HEK293 (cell line): ENCODE measurements around the gene ECE1.

Experiments
- BCL11B ChIP-seq: fragments of 450-650 bp; formaldehyde crosslinking; IDR thresholded peaks from 2 replicates; pipeline ENCODE4 v1.5.1; 2016; ENCODE audit warnings: low read depth, missing biosample characterization, missing genetic modification characterization
- EGR2 ChIP-seq: fragments of 450-650 bp; formaldehyde crosslinking; IDR thresholded peaks from 2 replicates; pipeline ENCODE4 v1.5.1; 2016; ENCODE audit warnings: low read depth, missing biosample characterization, missing genetic modification characterization
- KLF10 ChIP-seq: fragments of 450-650 bp; IDR thresholded peaks from 2 replicates; pipeline ENCODE4 v1.5.1; 2018; ENCODE audit warnings: missing biosample characterization, mild to moderate bottlenecking, missing genetic modification characterization
- KLF7 ChIP-seq: fragments of 450-650 bp; formaldehyde crosslinking; IDR thresholded peaks from 2 replicates; pipeline ENCODE4 v1.5.1; 2016; ENCODE audit warnings: missing biosample characterization, missing genetic modification characterization, borderline replicate concordance
- MYNN ChIP-seq: fragments of 450-650 bp; formaldehyde crosslinking; IDR thresholded peaks from 2 replicates; pipeline ENCODE4 v1.5.1; 2016; ENCODE audit warnings: missing biosample characterization, missing genetic modification characterization, borderline replicate concordance
- SP2 ChIP-seq: fragments of 450-650 bp; formaldehyde crosslinking; IDR thresholded peaks from 2 replicates; pipeline ENCODE4 v1.5.1; 2016; ENCODE audit warnings: missing biosample characterization, missing genetic modification characterization
- SP7 ChIP-seq: fragments of 450-650 bp; formaldehyde crosslinking; IDR thresholded peaks from 2 replicates; pipeline ENCODE4 v1.5.1; 2016; ENCODE audit warnings: missing biosample characterization, missing genetic modification characterization
- ZBTB20 ChIP-seq: fragments of 450-650 bp; formaldehyde crosslinking; IDR thresholded peaks from 2 replicates; pipeline ENCODE4 v1.5.1; 2016; ENCODE audit warnings: missing biosample characterization, missing genetic modification characterization
- ZBTB21 ChIP-seq: fragments of 450-650 bp; formaldehyde crosslinking; IDR thresholded peaks from 2 replicates; pipeline ENCODE4 v1.5.1; 2017; ENCODE audit warnings: missing biosample characterization, missing genetic modification characterization
- ZNF114 ChIP-seq: fragments of 450-650 bp; formaldehyde crosslinking; IDR thresholded peaks from 2 replicates; pipeline ENCODE4 v1.5.0; 2017; ENCODE audit warnings: missing biosample characterization, missing genetic modification characterization
- ZNF140 ChIP-seq: fragments of 450-650 bp; formaldehyde crosslinking; IDR thresholded peaks from 2 replicates; pipeline ENCODE4 v1.5.1; 2016; ENCODE audit warnings: missing biosample characterization, missing genetic modification characterization
- ZNF266 ChIP-seq: fragments of 450-650 bp; formaldehyde crosslinking; IDR thresholded peaks from 2 replicates; pipeline ENCODE4 v1.5.1; 2016; ENCODE audit warnings: missing biosample characterization, missing genetic modification characterization, low read depth
- ZNF37A ChIP-seq: fragments of 450-650 bp; IDR thresholded peaks from 2 replicates; pipeline ENCODE4 v1.5.1; 2018; ENCODE audit warnings: missing biosample characterization, missing genetic modification characterization
- ZNF394 ChIP-seq: fragments of 450-650 bp; formaldehyde crosslinking; IDR thresholded peaks from 2 replicates; pipeline ENCODE4 v1.5.1; 2016; ENCODE audit warnings: missing biosample characterization, missing genetic modification characterization, mild to moderate bottlenecking, moderate library complexity, borderline replicate concordance
- ZNF423 ChIP-seq: fragments of 450-650 bp; formaldehyde crosslinking; IDR thresholded peaks from 2 replicates; pipeline ENCODE4 v1.5.1; 2016; ENCODE audit warnings: missing biosample characterization, missing genetic modification characterization
- ZNF426 ChIP-seq: fragments of 450-650 bp; formaldehyde crosslinking; IDR thresholded peaks from 2 replicates; pipeline ENCODE4 v1.5.1; 2017; ENCODE audit warnings: missing biosample characterization, missing genetic modification characterization, mild to moderate bottlenecking, inconsistent platforms, moderate library complexity
- ZNF561 ChIP-seq: fragments of 450-650 bp; IDR thresholded peaks from 2 replicates; pipeline ENCODE4 v1.5.1; 2018; ENCODE audit warnings: missing biosample characterization, missing genetic modification characterization, borderline replicate concordance
- ZNF596 ChIP-seq: fragments of 450-650 bp; IDR thresholded peaks from 2 replicates; pipeline ENCODE4 v1.5.0; 2018; ENCODE audit warnings: missing biosample characterization, mild to moderate bottlenecking, missing genetic modification characterization, moderate library complexity
- ZNF610 ChIP-seq: fragments of 450-650 bp; formaldehyde crosslinking; IDR thresholded peaks from 2 replicates; pipeline ENCODE4 v1.5.1; 2016; ENCODE audit warnings: missing biosample characterization, missing genetic modification characterization, borderline replicate concordance
- ZNF621 ChIP-seq: fragments of 450-650 bp; formaldehyde crosslinking; IDR thresholded peaks from 2 replicates; pipeline ENCODE4 v1.5.1; 2017; ENCODE audit warnings: missing biosample characterization, missing genetic modification characterization
- ZNF624 ChIP-seq: fragments of 450-650 bp; formaldehyde crosslinking; IDR thresholded peaks from 2 replicates; pipeline ENCODE4 v1.5.1; 2017; ENCODE audit warnings: missing biosample characterization, missing genetic modification characterization
- ZNF626 ChIP-seq: fragments of 450-650 bp; sonication (Bioruptor Pico); formaldehyde crosslinking; IDR thresholded peaks from 2 replicates; pipeline ENCODE4 v1.5.1; 2018; ENCODE audit warnings: missing biosample characterization, missing genetic modification characterization, inconsistent platforms
- ZNF76 ChIP-seq: fragments of 450-650 bp; formaldehyde crosslinking; IDR thresholded peaks from 2 replicates; pipeline ENCODE4; 2016; ENCODE audit warnings: low read depth, missing biosample characterization, missing genetic modification characterization, borderline replicate concordance
- ZNF785 ChIP-seq: fragments of 450-650 bp; formaldehyde crosslinking; IDR thresholded peaks from 2 replicates; pipeline ENCODE4 v1.5.1; 2016; ENCODE audit warnings: missing biosample characterization, missing genetic modification characterization
- ZNF791 ChIP-seq: fragments of 450-650 bp; formaldehyde crosslinking; IDR thresholded peaks from 2 replicates; pipeline ENCODE4 v1.5.1; 2016; ENCODE audit warnings: missing biosample characterization, missing genetic modification characterization
- ZSCAN23 ChIP-seq: fragments of 450-650 bp; formaldehyde crosslinking; IDR thresholded peaks from 2 replicates; pipeline ENCODE4 v1.5.1; 2016; ENCODE audit warnings: missing biosample characterization, missing genetic modification characterization
- ZXDB ChIP-seq: fragments of 450-650 bp; formaldehyde crosslinking; IDR thresholded peaks from 2 replicates; pipeline ENCODE4 v1.5.1; 2016; ENCODE audit warnings: missing biosample characterization, missing genetic modification characterization
- TF ChIP-seq, protein P1 (sequence below): fragments of 450-650 bp; formaldehyde crosslinking; IDR thresholded peaks from 2 replicates; pipeline ENCODE4 v1.5.1; 2017; ENCODE audit warnings: missing biosample characterization, missing genetic modification characterization
- TF ChIP-seq, protein P2 (sequence below): fragments of 450-650 bp; formaldehyde crosslinking; IDR thresholded peaks from 2 replicates; pipeline ENCODE4 v1.5.1; 2016; ENCODE audit warnings: missing biosample characterization, missing genetic modification characterization
- TF ChIP-seq, protein P3 (sequence below): fragments of 450-650 bp; formaldehyde crosslinking; IDR thresholded peaks from 2 replicates; pipeline ENCODE4 v1.5.1; 2016; ENCODE audit warnings: missing biosample characterization, missing genetic modification characterization
- TF ChIP-seq, protein P4 (sequence below): fragments of 450-650 bp; IDR thresholded peaks from 2 replicates; pipeline ENCODE4 v1.5.1; 2018; ENCODE audit warnings: missing biosample characterization, missing genetic modification characterization
- TF ChIP-seq, protein P5 (sequence below): fragments of 450-650 bp; formaldehyde crosslinking; IDR thresholded peaks from 2 replicates; pipeline ENCODE4 v1.5.1; 2017; ENCODE audit warnings: missing biosample characterization, mild to moderate bottlenecking, missing genetic modification characterization, moderate library complexity
- TF ChIP-seq, protein P6 (sequence below): fragments of 450-650 bp; IDR thresholded peaks from 2 replicates; pipeline ENCODE4 v1.5.1; 2018; ENCODE audit warnings: missing biosample characterization, mild to moderate bottlenecking, missing genetic modification characterization

Gene ECE1

DNA sequence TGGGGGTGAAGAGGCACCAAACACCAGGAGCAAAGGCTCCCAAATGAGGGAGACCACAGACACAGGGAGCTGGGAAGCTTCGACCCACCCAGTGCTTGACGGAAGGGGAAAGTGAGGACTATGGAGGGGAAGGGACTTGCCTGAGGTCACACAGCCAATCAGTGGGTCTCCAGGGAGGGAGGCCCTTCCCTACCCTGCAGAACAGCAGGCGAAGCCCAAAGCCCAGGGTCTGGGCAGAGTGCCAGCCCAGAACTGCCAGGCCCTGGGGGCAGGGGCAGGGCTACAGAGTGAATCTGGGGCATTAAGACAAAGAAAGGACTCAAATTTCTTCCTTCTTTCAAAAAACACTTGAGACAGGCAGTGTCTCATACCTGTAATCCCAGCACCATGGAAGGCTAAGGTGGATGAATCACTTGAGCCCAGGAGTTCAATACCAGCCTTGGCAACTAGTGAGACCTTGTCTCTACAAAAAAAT lies 45.5 kb upstream of the ECE1 start (continued):
- TF ChIP-seq ZNF626 (tag by site-specific recombination): no peak
- peak; percentile 66; the same call in 1 of the 2 replicates for TF ChIP-seq ZNF423 (tag by site-specific recombination)
- TF ChIP-seq KLF10: no peak
- no peak for TF ChIP-seq ZNF266 (tag by site-specific recombination)
- TF ChIP-seq ZNF791: no peak
- no peak for TF ChIP-seq ZNF561 (tag by site-specific recombination)
- TF ChIP-seq ZXDB (tag by site-specific recombination): peak; percentile 74
- 0 out of 2 replicates have a peak, but pooled peaks have one; percentile 35 for TF ChIP-seq ZNF394 (tag by site-specific recombination)
- TF ChIP-seq, protein P1, sequence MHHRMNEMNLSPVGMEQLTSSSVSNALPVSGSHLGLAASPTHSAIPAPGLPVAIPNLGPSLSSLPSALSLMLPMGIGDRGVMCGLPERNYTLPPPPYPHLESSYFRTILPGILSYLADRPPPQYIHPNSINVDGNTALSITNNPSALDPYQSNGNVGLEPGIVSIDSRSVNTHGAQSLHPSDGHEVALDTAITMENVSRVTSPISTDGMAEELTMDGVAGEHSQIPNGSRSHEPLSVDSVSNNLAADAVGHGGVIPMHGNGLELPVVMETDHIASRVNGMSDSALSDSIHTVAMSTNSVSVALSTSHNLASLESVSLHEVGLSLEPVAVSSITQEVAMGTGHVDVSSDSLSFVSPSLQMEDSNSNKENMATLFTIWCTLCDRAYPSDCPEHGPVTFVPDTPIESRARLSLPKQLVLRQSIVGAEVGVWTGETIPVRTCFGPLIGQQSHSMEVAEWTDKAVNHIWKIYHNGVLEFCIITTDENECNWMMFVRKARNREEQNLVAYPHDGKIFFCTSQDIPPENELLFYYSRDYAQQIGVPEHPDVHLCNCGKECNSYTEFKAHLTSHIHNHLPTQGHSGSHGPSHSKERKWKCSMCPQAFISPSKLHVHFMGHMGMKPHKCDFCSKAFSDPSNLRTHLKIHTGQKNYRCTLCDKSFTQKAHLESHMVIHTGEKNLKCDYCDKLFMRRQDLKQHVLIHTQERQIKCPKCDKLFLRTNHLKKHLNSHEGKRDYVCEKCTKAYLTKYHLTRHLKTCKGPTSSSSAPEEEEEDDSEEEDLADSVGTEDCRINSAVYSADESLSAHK (tag by site-specific recombination): peak; percentile 46; the same call in 1 of the 2 replicates
- no peak for TF ChIP-seq ZNF114 (tag by site-specific recombination)
- no peak for TF ChIP-seq ZBTB21 (tag by site-specific recombination)
- TF ChIP-seq SP2: peak; percentile 53
- TF ChIP-seq ZNF610 (tag by site-specific recombination): no peak
- TF ChIP-seq ZBTB20 (tag by site-specific recombination): no peak
- 0 out of 2 replicates have a peak, but pooled peaks have one; percentile 28 for TF ChIP-seq SP7 (tag by site-specific recombination)
- TF ChIP-seq, protein P2, sequence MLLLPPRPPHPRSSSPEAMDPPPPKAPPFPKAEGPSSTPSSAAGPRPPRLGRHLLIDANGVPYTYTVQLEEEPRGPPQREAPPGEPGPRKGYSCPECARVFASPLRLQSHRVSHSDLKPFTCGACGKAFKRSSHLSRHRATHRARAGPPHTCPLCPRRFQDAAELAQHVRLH (tag by site-specific recombination): no peak
- TF ChIP-seq BCL11B: no peak
- no peak for TF ChIP-seq ZNF426 (tag by site-specific recombination)
- TF ChIP-seq, protein P3, sequence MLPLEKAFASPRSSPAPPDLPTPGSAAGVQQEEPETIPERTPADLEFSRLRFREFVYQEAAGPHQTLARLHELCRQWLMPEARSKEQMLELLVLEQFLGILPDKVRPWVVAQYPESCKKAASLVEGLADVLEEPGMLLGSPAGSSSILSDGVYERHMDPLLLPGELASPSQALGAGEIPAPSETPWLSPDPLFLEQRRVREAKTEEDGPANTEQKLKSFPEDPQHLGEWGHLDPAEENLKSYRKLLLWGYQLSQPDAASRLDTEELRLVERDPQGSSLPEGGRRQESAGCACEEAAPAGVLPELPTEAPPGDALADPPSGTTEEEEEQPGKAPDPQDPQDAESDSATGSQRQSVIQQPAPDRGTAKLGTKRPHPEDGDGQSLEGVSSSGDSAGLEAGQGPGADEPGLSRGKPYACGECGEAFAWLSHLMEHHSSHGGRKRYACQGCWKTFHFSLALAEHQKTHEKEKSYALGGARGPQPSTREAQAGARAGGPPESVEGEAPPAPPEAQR (tag by site-specific recombination): no peak
- TF ChIP-seq ZNF596 (tag by site-specific recombination): no peak
- no peak for TF ChIP-seq ZNF785
- no peak for TF ChIP-seq ZNF621 (tag by site-specific recombination)
- TF ChIP-seq MYNN (tag by site-specific recombination): no peak
- no peak for TF ChIP-seq ZSCAN23 (tag by site-specific recombination)
- TF ChIP-seq, protein P4, sequence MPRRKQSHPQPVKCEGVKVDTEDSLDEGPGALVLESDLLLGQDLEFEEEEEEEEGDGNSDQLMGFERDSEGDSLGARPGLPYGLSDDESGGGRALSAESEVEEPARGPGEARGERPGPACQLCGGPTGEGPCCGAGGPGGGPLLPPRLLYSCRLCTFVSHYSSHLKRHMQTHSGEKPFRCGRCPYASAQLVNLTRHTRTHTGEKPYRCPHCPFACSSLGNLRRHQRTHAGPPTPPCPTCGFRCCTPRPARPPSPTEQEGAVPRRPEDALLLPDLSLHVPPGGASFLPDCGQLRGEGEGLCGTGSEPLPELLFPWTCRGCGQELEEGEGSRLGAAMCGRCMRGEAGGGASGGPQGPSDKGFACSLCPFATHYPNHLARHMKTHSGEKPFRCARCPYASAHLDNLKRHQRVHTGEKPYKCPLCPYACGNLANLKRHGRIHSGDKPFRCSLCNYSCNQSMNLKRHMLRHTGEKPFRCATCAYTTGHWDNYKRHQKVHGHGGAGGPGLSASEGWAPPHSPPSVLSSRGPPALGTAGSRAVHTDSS (tag by site-specific recombination): no peak
- TF ChIP-seq, protein P5, sequence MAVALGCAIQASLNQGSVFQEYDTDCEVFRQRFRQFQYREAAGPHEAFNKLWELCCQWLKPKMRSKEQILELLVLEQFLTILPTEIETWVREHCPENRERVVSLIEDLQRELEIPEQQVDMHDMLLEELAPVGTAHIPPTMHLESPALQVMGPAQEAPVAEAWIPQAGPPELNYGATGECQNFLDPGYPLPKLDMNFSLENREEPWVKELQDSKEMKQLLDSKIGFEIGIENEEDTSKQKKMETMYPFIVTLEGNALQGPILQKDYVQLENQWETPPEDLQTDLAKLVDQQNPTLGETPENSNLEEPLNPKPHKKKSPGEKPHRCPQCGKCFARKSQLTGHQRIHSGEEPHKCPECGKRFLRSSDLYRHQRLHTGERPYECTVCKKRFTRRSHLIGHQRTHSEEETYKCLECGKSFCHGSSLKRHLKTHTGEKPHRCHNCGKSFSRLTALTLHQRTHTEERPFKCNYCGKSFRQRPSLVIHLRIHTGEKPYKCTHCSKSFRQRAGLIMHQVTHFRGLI (tag by site-specific recombination): no peak
- no peak for TF ChIP-seq ZNF140 (tag by site-specific recombination)
- TF ChIP-seq, protein P6, sequence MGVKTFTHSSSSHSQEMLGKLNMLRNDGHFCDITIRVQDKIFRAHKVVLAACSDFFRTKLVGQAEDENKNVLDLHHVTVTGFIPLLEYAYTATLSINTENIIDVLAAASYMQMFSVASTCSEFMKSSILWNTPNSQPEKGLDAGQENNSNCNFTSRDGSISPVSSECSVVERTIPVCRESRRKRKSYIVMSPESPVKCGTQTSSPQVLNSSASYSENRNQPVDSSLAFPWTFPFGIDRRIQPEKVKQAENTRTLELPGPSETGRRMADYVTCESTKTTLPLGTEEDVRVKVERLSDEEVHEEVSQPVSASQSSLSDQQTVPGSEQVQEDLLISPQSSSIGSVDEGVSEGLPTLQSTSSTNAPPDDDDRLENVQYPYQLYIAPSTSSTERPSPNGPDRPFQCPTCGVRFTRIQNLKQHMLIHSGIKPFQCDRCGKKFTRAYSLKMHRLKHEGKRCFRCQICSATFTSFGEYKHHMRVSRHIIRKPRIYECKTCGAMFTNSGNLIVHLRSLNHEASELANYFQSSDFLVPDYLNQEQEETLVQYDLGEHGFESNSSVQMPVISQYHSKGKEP (tag by site-specific recombination): peak; percentile 55; the same call in 1 of the 2 replicates
- no peak for TF ChIP-seq ZNF76 (tag by site-specific recombination)
- no peak for TF ChIP-seq EGR2 (tag by site-specific recombination)
- no peak for TF ChIP-seq ZNF37A (tag by site-specific recombination)
- TF ChIP-seq ZNF624 (tag by site-specific recombination): no peak
- TF ChIP-seq KLF7: no peak
